K562 (cell line): Measurements from ENCODE around the gene FEZF1. TPM values are rescaled to one million over a fixed set of nuclear protein-coding genes. Genes with fewer than 3 reads are reported as not detected.
"Not testable (repeated sequence)": the region's sequence is repeated elsewhere in the genome, so short reads cannot be mapped to it uniquely, and the experiment has no call there.

Experiments used
- ATAC-seq: fragments of 200-7000 bp; cut with Tn5 transposase; 3 replicates; pipeline ENCODE4 v1.9.1; 2020; ENCODE audit warnings: moderate library complexity
- BruUV-seq: library from RNA; stranded (reverse); fragments of 400-500 nt; replicated peaks from 2 replicates; lab custom pipeline; 2021; lab: Mats Ljungman, UMichigan
- CTCF ChIA-PET: fragments of 300-600 bp; formaldehyde crosslinking; extraction: SDS; loops from one replicate; lab custom pipeline; 2021; ENCODE audit warnings: low intra/inter-chr PET ratio; lab: Yijun Ruan, JAX
- POLR2A ChIA-PET: fragments of 300-600, 350-650 bp; sonication (Branson Sonifier 250); formaldehyde crosslinking; extraction: SDS; loops from one replicate; lab custom pipeline; 2021; ENCODE audit warnings: antibody characterized with exemption, inconsistent platforms; lab: Yijun Ruan, JAX
- DNase-seq, 4 experiments: peaks; one replicate each; pipeline versions ENCODE4 v3.0.0 to v3.0.0-alpha.2; 2011 to 2018; ENCODE audit warnings: low spot score in 3 of 4, mixed read lengths in 3 of 4; ENCODE audit errors: extremely low read depth in 1 of 4
- FAIRE-seq: peaks from 2 replicates; lab custom pipeline; 2011; peaks lifted over from hg19 to GRCh38; lab: Jason Lieb, UNC
- H2AFZ ChIP-seq: 2 replicates; pipeline ENCODE4 v1.6.0; 2011; ENCODE audit warnings: low read depth, low read length, control low read depth, inconsistent platforms
- H3K27ac ChIP-seq: fragments of 200-600 bp; 3 replicates; pipeline ENCODE4 v1.8.0; 2011; ENCODE audit warnings: low read depth, mild to moderate bottlenecking, control low read depth, inconsistent platforms, low read length, moderate library complexity, mixed read lengths; ENCODE audit errors: extremely low read depth
- H3K27me3 ChIP-seq, 2 experiments: fragments of 300-600 bp in 1 of 2; 2 replicates in 1 of 2; 3 replicates in 1 of 2; pipeline versions ENCODE4 v1.6.0 to v1.8.0; 2011; ENCODE audit warnings: inconsistent platforms in 2 of 2, low read length in 2 of 2, mild to moderate bottlenecking in 1 of 2, mixed read lengths in 1 of 2, moderate library complexity in 1 of 2; ENCODE audit not compliant: control insufficient read depth in 2 of 2, insufficient read depth in 2 of 2
- H3K36me3 ChIP-seq: fragments of 300-600 bp; 3 replicates; pipeline ENCODE4 v1.8.0; 2011; ENCODE audit warnings: mild to moderate bottlenecking, low read length, inconsistent platforms; ENCODE audit not compliant: control insufficient read depth, insufficient read depth
- H3K4me1 ChIP-seq, 2 experiments: fragments of 200-600 bp in 1 of 2; replicated peaks in 1 of 2; 2 replicates in 1 of 2; 3 replicates in 1 of 2; pipeline versions ENCODE4 v1.5.1 to v1.8.0; 2011; ENCODE audit warnings: inconsistent platforms in 2 of 2, low read length in 2 of 2, mild to moderate bottlenecking in 1 of 2, mixed read lengths in 1 of 2, moderate library complexity in 1 of 2; ENCODE audit not compliant: control insufficient read depth in 2 of 2, insufficient read depth in 2 of 2
- H3K4me2 ChIP-seq: 2 replicates; pipeline ENCODE4 v1.6.1; 2011; ENCODE audit warnings: low read length, control low read depth, inconsistent platforms, mixed read lengths; ENCODE audit not compliant: insufficient read depth
- H3K4me3 ChIP-seq: fragments of 200-600 bp; sonication (generic), shearing (Covaris generic); 2 replicates; pipeline ENCODE4 v1.5.1; 2016; ENCODE audit warnings: control low read depth, inconsistent platforms
- H3K79me2 ChIP-seq: fragments of 200-600 bp; 3 replicates; pipeline ENCODE4 v1.8.0; 2011; ENCODE audit warnings: low read length, inconsistent platforms; ENCODE audit not compliant: control insufficient read depth, insufficient read depth
- H3K9ac ChIP-seq, 2 experiments: 2 replicates each; pipeline versions ENCODE4 v1.6.0 to v1.6.1; 2011; ENCODE audit warnings: low read depth in 2 of 2, low read length in 2 of 2, control low read depth in 1 of 2, inconsistent platforms in 1 of 2, mild to moderate bottlenecking in 1 of 2, mixed read lengths in 1 of 2; ENCODE audit not compliant: insufficient read depth in 1 of 2
- H3K9me1 ChIP-seq: one replicate; pipeline ENCODE4 v1.6.0; 2011; ENCODE audit warnings: inconsistent platforms, mild to moderate bottlenecking, low read length, moderate library complexity; ENCODE audit not compliant: control insufficient read depth, insufficient read depth
- H3K9me3 ChIP-seq: replicated peaks from 2 replicates; pipeline ENCODE4 v1.5.1; 2011; ENCODE audit warnings: low read depth, low read length, inconsistent platforms; ENCODE audit not compliant: control insufficient read depth, insufficient read depth
- H4K20me1 ChIP-seq: replicated peaks from 2 replicates; pipeline ENCODE4 v1.6.1; 2011; ENCODE audit warnings: low read length, inconsistent platforms, mixed read lengths; ENCODE audit not compliant: control insufficient read depth, insufficient read depth
- PHTF2 ChIP-seq: fragments of 250-450 bp; sonication (Bioruptor Pico); IDR thresholded peaks from 2 replicates; pipeline ENCODE4 v1.5.0; 2021; ENCODE audit warnings: mild to moderate bottlenecking
- ZKSCAN3 ChIP-seq: fragments of 250-450 bp; sonication (Bioruptor Pico); IDR thresholded peaks from 2 replicates; pipeline ENCODE4 v1.4.0; 2020
- ZNF140 ChIP-seq: fragments of 250-450 bp; sonication (Bioruptor Pico); IDR thresholded peaks from 2 replicates; pipeline ENCODE4 v1.8.0; 2021; ENCODE audit warnings: moderate library complexity, mild to moderate bottlenecking, inconsistent platforms
- WGBS: fragments of 100-300 bp; shearing (Covaris generic); methylation state at CpG from one replicate; pipeline ENCODE4 v1.1.6; 2016; ENCODE audit warnings: low coverage, mixed read lengths; ENCODE audit not compliant: insufficient coverage; ENCODE audit errors: missing lambda C conversion rate; 5-methylcytosine and 5-hydroxymethylcytosine counted together
- in situ Hi-C: fragments of 300-500 bp; cut with MboI; formaldehyde crosslinking; loops from 4 replicates; pipeline ENCODE4 v1.15.0; 2018; ENCODE audit warnings: inconsistent platforms, mixed read lengths
- intact Hi-C: fragments of 100-400 bp; cut with micrococcal nuclease; formaldehyde crosslinking; loops from 2 replicates; pipeline ENCODE4 v1.14.2; 2022
- polyA plus RNA-seq, 8 experiments: library from polyadenylated mRNA; depleted of rRNA in 4 of 8; stranded (reverse) in 5 of 8; unstranded in 3 of 8; fragments of >200 nt; fragmentation: Nextera tagmentation in 2 of 8; fragmentation: Illumina TruSeq in 1 of 8; extraction: Ambion mirVana in 2 of 8; extraction: Trizol in 1 of 8; gene quantifications; 2 replicates each; pipeline versions ENCODE4 v1.2.1 to v1.2.3, GENCODE V29; 2011 to 2014; ENCODE audit warnings: inconsistent platforms in 1 of 8, missing spikeins in 1 of 8
- total RNA-seq, 7 experiments: library from RNA; depleted of rRNA in 6 of 7; stranded (reverse); fragments of >200 nt in 6 of 7; fragmentation: Illumina TruSeq in 2 of 7; extraction: Trizol in 2 of 7; gene quantifications; 2 replicates each; pipeline versions ENCODE4 v1.2.1 to v1.2.3, GENCODE V29; 2011 to 2021; ENCODE audit warnings: low replicate concordance in 1 of 7
- TF ChIP-seq, protein P1 (sequence below), 2 experiments: fragments of 450-650 bp; IDR thresholded peaks; 2 replicates each; pipeline ENCODE4 v1.6.1; 2018; ENCODE audit warnings: mild to moderate bottlenecking in 2 of 2, low read depth in 1 of 2; ENCODE audit not compliant: partially characterized antibody in 2 of 2

The FEZF1 gene
- total and polyA plus RNA-seq, 9 of the 15 experiments (the other 6 are each of a cell fraction or from before 2014, with no cell fraction given), result not detected

DNA sequence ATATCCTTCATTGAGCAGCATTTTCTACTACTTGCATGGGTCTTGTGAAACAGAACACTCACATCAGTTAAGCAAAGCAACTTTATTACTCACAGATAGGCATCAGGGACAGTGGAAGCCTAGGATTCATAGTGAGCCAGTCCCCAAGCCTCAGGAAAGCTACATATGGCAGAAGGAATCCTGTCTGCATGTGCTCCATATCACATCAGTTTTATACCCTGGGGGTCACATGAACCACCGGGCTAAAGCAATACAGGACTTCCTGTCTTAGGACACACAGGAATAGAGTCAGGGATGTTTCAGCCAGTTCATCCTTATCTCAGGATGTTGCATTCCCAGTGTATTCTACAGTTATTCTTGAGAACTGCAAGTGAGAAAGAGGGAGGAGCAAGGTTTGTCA, 15.1 kb downstream of the FEZF1 start:
- no peaks in the 10 kb centered on the region for H3K79me2 ChIP-seq
- H3K9me1 ChIP-seq, result no peaks in the 10 kb centered on the region
- TF ChIP-seq ZNF140 (CRISPR knock-in tag) (no peak), ZKSCAN3 (no peak), PHTF2 (CRISPR knock-in tag) (no peak)
- TF ChIP-seq, protein P1, sequence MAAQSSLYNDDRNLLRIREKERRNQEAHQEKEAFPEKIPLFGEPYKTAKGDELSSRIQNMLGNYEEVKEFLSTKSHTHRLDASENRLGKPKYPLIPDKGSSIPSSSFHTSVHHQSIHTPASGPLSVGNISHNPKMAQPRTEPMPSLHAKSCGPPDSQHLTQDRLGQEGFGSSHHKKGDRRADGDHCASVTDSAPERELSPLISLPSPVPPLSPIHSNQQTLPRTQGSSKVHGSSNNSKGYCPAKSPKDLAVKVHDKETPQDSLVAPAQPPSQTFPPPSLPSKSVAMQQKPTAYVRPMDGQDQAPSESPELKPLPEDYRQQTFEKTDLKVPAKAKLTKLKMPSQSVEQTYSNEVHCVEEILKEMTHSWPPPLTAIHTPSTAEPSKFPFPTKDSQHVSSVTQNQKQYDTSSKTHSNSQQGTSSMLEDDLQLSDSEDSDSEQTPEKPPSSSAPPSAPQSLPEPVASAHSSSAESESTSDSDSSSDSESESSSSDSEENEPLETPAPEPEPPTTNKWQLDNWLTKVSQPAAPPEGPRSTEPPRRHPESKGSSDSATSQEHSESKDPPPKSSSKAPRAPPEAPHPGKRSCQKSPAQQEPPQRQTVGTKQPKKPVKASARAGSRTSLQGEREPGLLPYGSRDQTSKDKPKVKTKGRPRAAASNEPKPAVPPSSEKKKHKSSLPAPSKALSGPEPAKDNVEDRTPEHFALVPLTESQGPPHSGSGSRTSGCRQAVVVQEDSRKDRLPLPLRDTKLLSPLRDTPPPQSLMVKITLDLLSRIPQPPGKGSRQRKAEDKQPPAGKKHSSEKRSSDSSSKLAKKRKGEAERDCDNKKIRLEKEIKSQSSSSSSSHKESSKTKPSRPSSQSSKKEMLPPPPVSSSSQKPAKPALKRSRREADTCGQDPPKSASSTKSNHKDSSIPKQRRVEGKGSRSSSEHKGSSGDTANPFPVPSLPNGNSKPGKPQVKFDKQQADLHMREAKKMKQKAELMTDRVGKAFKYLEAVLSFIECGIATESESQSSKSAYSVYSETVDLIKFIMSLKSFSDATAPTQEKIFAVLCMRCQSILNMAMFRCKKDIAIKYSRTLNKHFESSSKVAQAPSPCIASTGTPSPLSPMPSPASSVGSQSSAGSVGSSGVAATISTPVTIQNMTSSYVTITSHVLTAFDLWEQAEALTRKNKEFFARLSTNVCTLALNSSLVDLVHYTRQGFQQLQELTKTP (IDR thresholded peaks at IDR 0.05; ENCODE audit: low read depth in 1 of 2, partially characterized antibody in 2 of 2), result no peak
- ChIA-PET POLR2A (no interaction called here), CTCF (no interaction called here)
- BruUV-seq, result no TSS peak
- H3K4me1 ChIP-seq, result no peaks in the 10 kb centered on the region
- DNase-seq (no peak), FAIRE-seq (no peak), ATAC-seq (no peak)
- no peaks in the 10 kb centered on the region for H3K9me3 ChIP-seq
- 0% methylated on average over 1 of the region's 1 CpG for WGBS
- intact Hi-C loops (no loop called here), in situ Hi-C loops (no loop called here)
- H2AFZ ChIP-seq, result no peak overlapping the region
- H3K4me2 ChIP-seq, result no peak overlapping the region
- H3K27ac ChIP-seq, result no peak overlapping the region
- no peaks in the 10 kb centered on the region for H4K20me1 ChIP-seq
- H3K9ac ChIP-seq, result no peak overlapping the region
- no peaks in the 10 kb centered on the region for H3K27me3 ChIP-seq
- H3K4me3 ChIP-seq, result no peak overlapping the region
- no peaks in the 10 kb centered on the region for H3K36me3 ChIP-seq

DNA sequence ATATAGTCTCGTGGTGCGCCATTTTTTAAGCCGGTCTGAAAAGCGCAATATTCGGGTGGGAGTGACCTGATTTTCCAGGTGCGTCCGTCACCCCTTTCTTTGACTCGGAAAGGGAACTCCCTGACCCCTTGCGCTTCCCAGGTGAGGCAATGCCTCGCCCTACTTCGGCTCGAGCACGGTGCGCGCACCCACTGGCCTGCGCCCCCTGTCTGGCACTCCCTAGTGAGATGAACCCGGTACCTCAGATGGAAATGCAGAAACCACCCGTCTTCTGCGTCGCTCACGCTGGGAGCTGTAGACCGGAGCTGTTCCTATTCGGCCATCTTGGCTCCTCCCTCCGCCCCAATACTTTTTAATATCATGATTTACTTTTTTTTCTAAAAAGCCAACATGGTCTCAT, 19.9 kb downstream of the FEZF1 start:
- FAIRE-seq, H3K4me2 ChIP-seq, H3K4me3 ChIP-seq, ATAC-seq, CTCF ChIA-PET, H3K27me3 ChIP-seq, H2AFZ ChIP-seq, intact Hi-C loops, H3K9me3 ChIP-seq, DNase-seq, POLR2A ChIA-PET, H3K36me3 ChIP-seq, H4K20me1 ChIP-seq, in situ Hi-C loops, H3K4me1 ChIP-seq, BruUV-seq, H3K79me2 ChIP-seq, H3K27ac ChIP-seq, H3K9me1 ChIP-seq, H3K9ac ChIP-seq: not testable (repeated sequence)
- 1% methylated on average over 16 of the region's 24 CpGs for WGBS
